ENCODE results near the gene MARCKSL1. TPM values are rescaled to one million over a fixed set of nuclear protein-coding genes. Genes with fewer than 3 reads are reported as not detected.

MARCKSL1 gene
- total and polyA plus RNA-seq, 8 donors: 33.1 to 478 (median 398) TPM

DNA sequence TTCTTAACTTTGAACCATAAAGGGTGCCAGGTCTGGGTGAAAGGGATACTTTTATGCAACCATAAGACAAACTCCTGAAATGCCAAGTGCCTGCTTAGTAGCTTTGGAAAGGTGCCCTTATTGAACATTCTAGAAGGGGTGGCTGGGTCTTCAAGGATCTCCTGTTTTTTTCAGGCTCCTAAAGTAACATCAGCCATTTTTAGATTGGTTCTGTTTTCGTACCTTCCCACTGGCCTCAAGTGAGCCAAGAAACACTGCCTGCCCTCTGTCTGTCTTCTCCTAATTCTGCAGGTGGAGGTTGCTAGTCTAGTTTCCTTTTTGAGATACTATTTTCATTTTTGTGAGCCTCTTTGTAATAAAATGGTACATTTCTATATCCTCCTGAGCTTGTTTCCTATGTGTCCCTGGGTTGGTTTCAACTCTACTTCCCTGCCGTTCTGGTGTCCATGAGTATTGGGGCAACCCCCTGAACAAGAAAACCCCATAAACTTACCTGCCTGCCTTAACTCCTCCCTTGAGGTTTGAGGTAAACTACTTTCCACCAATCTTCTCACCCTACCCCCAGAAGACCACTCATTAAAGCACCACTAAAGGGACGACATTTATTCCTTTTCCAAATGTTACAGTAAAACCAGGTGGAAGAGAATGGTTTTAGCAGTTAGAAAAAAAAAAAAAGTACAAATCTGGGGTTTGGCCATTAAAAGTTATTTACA, 2.6 kb downstream of the MARCKSL1 start:
- TF ChIP-seq, protein P1, sequence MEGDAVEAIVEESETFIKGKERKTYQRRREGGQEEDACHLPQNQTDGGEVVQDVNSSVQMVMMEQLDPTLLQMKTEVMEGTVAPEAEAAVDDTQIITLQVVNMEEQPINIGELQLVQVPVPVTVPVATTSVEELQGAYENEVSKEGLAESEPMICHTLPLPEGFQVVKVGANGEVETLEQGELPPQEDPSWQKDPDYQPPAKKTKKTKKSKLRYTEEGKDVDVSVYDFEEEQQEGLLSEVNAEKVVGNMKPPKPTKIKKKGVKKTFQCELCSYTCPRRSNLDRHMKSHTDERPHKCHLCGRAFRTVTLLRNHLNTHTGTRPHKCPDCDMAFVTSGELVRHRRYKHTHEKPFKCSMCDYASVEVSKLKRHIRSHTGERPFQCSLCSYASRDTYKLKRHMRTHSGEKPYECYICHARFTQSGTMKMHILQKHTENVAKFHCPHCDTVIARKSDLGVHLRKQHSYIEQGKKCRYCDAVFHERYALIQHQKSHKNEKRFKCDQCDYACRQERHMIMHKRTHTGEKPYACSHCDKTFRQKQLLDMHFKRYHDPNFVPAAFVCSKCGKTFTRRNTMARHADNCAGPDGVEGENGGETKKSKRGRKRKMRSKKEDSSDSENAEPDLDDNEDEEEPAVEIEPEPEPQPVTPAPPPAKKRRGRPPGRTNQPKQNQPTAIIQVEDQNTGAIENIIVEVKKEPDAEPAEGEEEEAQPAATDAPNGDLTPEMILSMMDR (IDR thresholded peaks at IDR 0.05): no peak
- H3K27ac ChIP-seq: no peak overlapping the region
- ATAC-seq (no peak), DNase-seq (no peak)
- H3K27me3 ChIP-seq: peaks cover 0 to 23% of the 10 kb centered on the region in 2 donors
- intact Hi-C loops (cut with DNase I): no loop called here
- peaks cover 15 to 43% of the 10 kb centered on the region in 2 donors for H3K4me1 ChIP-seq
- H3K36me3 ChIP-seq: peaks cover 0 to 55% of the 10 kb centered on the region in 2 donors
- no peak overlapping the region for H3K4me3 ChIP-seq
- no peaks in the 10 kb centered on the region for H3K9me3 ChIP-seq

DNA sequence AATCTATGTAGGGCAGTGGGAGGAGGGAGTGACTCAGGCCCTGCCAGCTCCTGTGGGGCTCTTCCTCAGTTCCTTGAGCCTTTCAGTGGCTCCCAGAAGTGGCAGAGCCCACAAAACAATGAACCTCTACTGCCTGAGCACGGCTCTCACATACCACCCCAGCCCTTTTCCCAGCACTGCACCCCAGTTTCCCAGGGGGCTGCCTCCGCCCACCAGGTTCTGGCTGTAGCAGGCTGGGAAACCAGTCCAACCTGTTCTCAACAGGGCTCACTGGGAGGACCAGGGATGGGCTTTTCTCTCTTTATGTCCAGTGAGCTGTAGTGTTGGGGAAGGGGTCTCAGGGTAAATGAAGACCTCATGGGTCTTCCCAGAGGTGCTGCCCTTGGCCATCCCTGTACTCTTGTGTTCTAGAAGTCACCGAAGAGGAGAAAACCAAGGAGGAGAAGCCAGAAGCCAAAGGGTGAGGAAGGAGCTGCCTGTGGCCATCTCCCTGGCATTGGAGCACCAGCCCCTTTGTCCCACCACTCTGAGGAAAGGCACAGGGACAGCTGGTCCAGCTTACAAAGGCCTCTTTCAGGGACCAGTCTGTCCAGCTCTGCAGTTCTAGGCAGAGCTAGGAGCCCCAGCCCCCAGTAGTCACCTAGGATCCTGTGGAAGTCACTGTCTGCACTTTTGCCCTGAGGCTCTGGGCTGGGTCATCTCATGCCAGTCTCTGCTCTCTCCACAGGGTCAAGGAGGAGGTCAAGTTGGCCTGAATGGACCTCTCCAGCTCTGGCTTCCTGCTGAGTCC, 3.5 kb downstream of the MARCKSL1 start:
- H3K4me1 ChIP-seq: peaks cover 15 to 34% of the 10 kb centered on the region in 2 donors
- DNase-seq (peak in 1 of 4 donors; percentile 56), ATAC-seq (no peak)
- peaks cover 0 to 64% of the 10 kb centered on the region in 2 donors for H3K36me3 ChIP-seq
- intact Hi-C loops (cut with DNase I): no loop called here
- TF ChIP-seq, protein P1 (IDR thresholded peaks at IDR 0.05): no peak
- H3K4me3 ChIP-seq: no peak overlapping the region
- peaks cover 0 to 23% of the 10 kb centered on the region in 2 donors for H3K27me3 ChIP-seq
- H3K27ac ChIP-seq: peak overlapping the region in 1 of 2 donors; percentile 23
- no peaks in the 10 kb centered on the region for H3K9me3 ChIP-seq

DNA sequence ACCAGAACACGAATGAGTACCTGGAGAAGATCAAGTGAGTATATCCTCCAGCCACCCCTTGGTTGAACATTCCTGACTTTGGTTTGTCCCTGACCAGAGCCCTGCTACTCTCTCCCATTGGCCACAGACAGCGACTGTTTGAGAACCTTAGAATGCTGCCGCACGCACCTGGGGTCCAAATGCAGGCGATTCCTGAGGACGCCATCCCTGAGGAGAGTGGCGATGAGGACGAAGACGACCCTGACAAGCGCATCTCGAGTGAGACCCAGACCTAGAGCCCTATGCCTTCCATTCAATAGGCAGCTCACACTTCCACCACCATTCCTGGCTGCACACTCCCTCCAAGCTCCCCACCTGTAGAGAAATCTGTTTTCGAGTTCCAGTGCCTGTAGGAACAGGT, 4.5 kb downstream of the MARCKSL1 start:
- H3K9me3 ChIP-seq: no peaks in the 10 kb centered on the region
- intact Hi-C loops (cut with DNase I): no loop called here
- no peak for ATAC-seq

DNA sequence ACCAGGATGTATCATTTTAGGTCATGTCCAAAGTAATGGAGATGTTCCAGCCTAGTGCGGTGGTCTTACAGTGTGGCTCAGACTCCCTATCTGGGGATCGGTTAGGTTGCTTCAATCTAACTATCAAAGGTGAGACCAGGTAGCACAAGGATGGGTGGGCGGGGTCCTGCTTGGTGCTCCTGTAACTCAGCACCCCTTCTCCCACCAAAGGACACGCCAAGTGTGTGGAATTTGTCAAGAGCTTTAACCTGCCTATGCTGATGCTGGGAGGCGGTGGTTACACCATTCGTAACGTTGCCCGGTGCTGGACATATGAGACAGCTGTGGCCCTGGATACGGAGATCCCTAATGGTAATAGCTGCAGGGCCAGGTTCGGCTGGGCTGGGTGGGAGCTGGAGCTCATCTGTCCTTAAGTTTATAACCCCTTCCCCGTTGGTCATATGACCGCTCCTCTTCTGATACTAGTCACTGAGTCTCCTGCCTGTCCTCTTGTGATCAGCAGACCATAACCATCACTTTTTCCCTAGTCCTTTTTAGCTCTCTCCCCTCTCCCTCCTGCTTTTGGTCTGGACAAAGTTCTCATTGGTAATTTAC, 5.4 kb downstream of the MARCKSL1 start:
- peaks cover 0 to 82% of the 10 kb centered on the region in 2 donors for H3K36me3 ChIP-seq
- peaks cover 0 to 14% of the 10 kb centered on the region in 2 donors for H3K27me3 ChIP-seq
- intact Hi-C loops (cut with DNase I): no loop called here
- DNase-seq (no peak), ATAC-seq (no peak)
- TF ChIP-seq, protein P1 (IDR thresholded peaks at IDR 0.05): no peak
- H3K4me1 ChIP-seq: peaks cover 4 to 19% of the 10 kb centered on the region in 2 donors
- H3K27ac ChIP-seq: no peak overlapping the region
- H3K9me3 ChIP-seq: no peaks in the 10 kb centered on the region
- no peak overlapping the region for H3K4me3 ChIP-seq

More for the DNA sequence above, 4.5 kb downstream of the MARCKSL1 start:
- Histone ChIP-seq H3K27me3 (peaks cover 0 to 23% of the 10 kb centered on the region in 2 donors), H3K36me3 (peaks cover 0 to 73% of the 10 kb centered on the region in 2 donors), H3K4me3 (no peak overlapping the region), H3K27ac (no peak overlapping the region), H3K4me1 (peaks cover 8 to 24% of the 10 kb centered on the region in 2 donors)
- TF ChIP-seq, protein P1 (IDR thresholded peaks at IDR 0.05): no peak
- DNase-seq: no peak

Measured in left lung (tissue), 10 donors.